Right kidney (tissue), 9 donors: Measurements from ENCODE around the gene SPPL2B.
"Not testable (repeated sequence)": the region's sequence is repeated elsewhere in the genome, so short reads cannot be mapped to it uniquely, and the experiment has no call there.

Source experiments
- DNase-seq: peaks from one replicate; pipeline ENCODE4 v3.0.0-alpha.2; 2016
- long read RNA-seq, 8 donors: transcript quantifications; one replicate each; lab custom pipeline, GENCODE V29; 2026

SPPL2B gene
- long read RNA-seq, donor 1, partial matches to known transcripts = 0 of 4 reads
- long read RNA-seq, donor 1, other reads (novel, unspliced or antisense) = 0 of 4 reads
- long read RNA-seq, donor 2, transcript SPPL2B-209 (15 exons, 3,456 nt) = major isoform, 5 of 6 reads
- long read RNA-seq, donor 2, partial matches to known transcripts = 0 of 6 reads
- long read RNA-seq, donor 2, other reads (novel, unspliced or antisense) = 0 of 6 reads
- long read RNA-seq, donor 3, partial matches to known transcripts = 0 of 5 reads
- long read RNA-seq, donor 3, other reads (novel, unspliced or antisense) = 0 of 5 reads
- long read RNA-seq, donor 4, partial matches to known transcripts = 5 of 8 reads
- long read RNA-seq, donor 4, other reads (novel, unspliced or antisense) = 0 of 8 reads
- long read RNA-seq, donor 5, transcript SPPL2B-209 (15 exons, 3,456 nt) = major isoform, 9 of 31 reads
- long read RNA-seq, donor 5, partial matches to known transcripts = 20 of 31 reads
- long read RNA-seq, donor 5, other reads (novel, unspliced or antisense) = 0 of 31 reads
- long read RNA-seq, donor 6, transcript SPPL2B-209 (15 exons, 3,456 nt) = major isoform, 5 of 6 reads
- long read RNA-seq, donor 6, partial matches to known transcripts = 0 of 6 reads
- long read RNA-seq, donor 6, other reads (novel, unspliced or antisense) = 0 of 6 reads
- long read RNA-seq, donor 7 = 0 reads
- long read RNA-seq, donor 8, transcript SPPL2B-209 (15 exons, 3,456 nt) = major isoform, 10 of 13 reads
- long read RNA-seq, donor 8, partial matches to known transcripts = 0 of 13 reads
- long read RNA-seq, donor 8, other reads (novel, unspliced or antisense) = 0 of 13 reads

- DNase-seq = peak; percentile 89
Measured at GRCh38 chr19:2328401-2329148, at the start of gene SPPL2B, which contains the start of gene LSM7. Gene SPPL2B (plus strand): TSS chr19:2328684. CDS start chr19:2328710, 26 bp downstream. Gene LSM7 (minus strand): TSS chr19:2328586. CDS start chr19:2328566, 20 bp downstream.

GRCh38 chr19:2280633-2281264, 47.7 kb upstream of the SPPL2B start:
- no peak for DNase-seq

GRCh38 chr19:2281265-2282061, 47.0 kb upstream of the SPPL2B start:
- not testable (repeated sequence) for DNase-seq

GRCh38 chr19:2282062-2282861, 46.2 kb upstream of the SPPL2B start, which contains the start of gene PEAK3:
Gene PEAK3 (minus strand): TSS chr19:2282175. CDS start chr19:2280931, 1,244 bp downstream.
- peak; percentile 56 for DNase-seq

- DNase-seq = no peak
Measured at GRCh38 chr19:2282862-2283237, 45.6 kb upstream of the SPPL2B start.

GRCh38 chr19:2283835-2284507, 44.5 kb upstream of the SPPL2B start:
- DNase-seq = no peak

- DNase-seq = no peak
Measured at GRCh38 chr19:2286402-2287140, 41.9 kb upstream of the SPPL2B start.

- DNase-seq = no peak
Measured at GRCh38 chr19:2287585-2288337, 40.7 kb upstream of the SPPL2B start.

GRCh38 chr19:2288338-2288817, 40.1 kb upstream of the SPPL2B start:
- DNase-seq = no peak

GRCh38 chr19:2288818-2289713, 39.4 kb upstream of the SPPL2B start:
- DNase-seq = no peak

GRCh38 chr19:2289714-2290435, 38.6 kb upstream of the SPPL2B start:
- peak; percentile 60 for DNase-seq

- DNase-seq = peak; percentile 69
Measured at GRCh38 chr19:2290441-2291184, 37.9 kb upstream of the SPPL2B start.

- peak; percentile 74 for DNase-seq
Measured at GRCh38 chr19:2291185-2291751, 37.2 kb upstream of the SPPL2B start.

- no peak for DNase-seq
Measured at GRCh38 chr19:2294687-2295335, 33.7 kb upstream of the SPPL2B start.
